Suprapubic skin (tissue), 4 donors: ENCODE measurements around the gene CCK.

Experiments
- CTCF ChIP-seq, 2 donors: fragments of 200-600 bp in 1 of 2; fragments of 450-650 bp in 1 of 2; sonication (generic) in 1 of 2; IDR thresholded peaks; one replicate each; pipeline ENCODE4 v1.5.1; 2016 to 2019; ENCODE audit warnings: antibody characterized with exemption in 2 of 2, mild to moderate bottlenecking in 1 of 2, moderate library complexity in 1 of 2
- EP300 ChIP-seq: sonication (generic); formaldehyde crosslinking; IDR thresholded peaks from one replicate; pipeline ENCODE4 v1.6.1; 2017; ENCODE audit warnings: antibody characterized with exemption
- POLR2A ChIP-seq, 2 donors: fragments of 450-650 bp; IDR thresholded peaks; one replicate each; pipeline ENCODE4 v1.6.1; 2017; ENCODE audit warnings: antibody characterized with exemption in 2 of 2, mild to moderate bottlenecking in 2 of 2, moderate library complexity in 2 of 2
- POLR2AphosphoS5 ChIP-seq, 3 donors: sonication (generic); formaldehyde crosslinking; IDR thresholded peaks; one replicate each; pipeline ENCODE4 v1.6.1; 2017; ENCODE audit warnings: antibody characterized with exemption in 3 of 3

GRCh38 chr3:42226470-42227425 lies 39.2 kb downstream of the CCK start:
- TF ChIP-seq CTCF (IDR thresholded peaks at IDR 0.05): no peak
- TF ChIP-seq EP300: no peak
- TF ChIP-seq POLR2A (IDR thresholded peaks at IDR 0.05): no peak
- TF ChIP-seq POLR2AphosphoS5 (IDR thresholded peaks at IDR 0.05): no peak
